HG03354 (cell line): ENCODE data around the gene ZFYVE9.
"Not testable (repeated sequence)": the region's sequence is repeated elsewhere in the genome, so short reads cannot be mapped to it uniquely, and the experiment has no call there.

Experiments
- ATAC-seq: cut with Tn5 transposase; IDR thresholded peaks from one replicate; pipeline ENCODE4 v1.9.1; 2021; ENCODE audit warnings: mild to moderate bottlenecking; ENCODE audit not compliant: unreplicated experiment, poor library complexity, severe bottlenecking

The ZFYVE9 gene

DNA sequence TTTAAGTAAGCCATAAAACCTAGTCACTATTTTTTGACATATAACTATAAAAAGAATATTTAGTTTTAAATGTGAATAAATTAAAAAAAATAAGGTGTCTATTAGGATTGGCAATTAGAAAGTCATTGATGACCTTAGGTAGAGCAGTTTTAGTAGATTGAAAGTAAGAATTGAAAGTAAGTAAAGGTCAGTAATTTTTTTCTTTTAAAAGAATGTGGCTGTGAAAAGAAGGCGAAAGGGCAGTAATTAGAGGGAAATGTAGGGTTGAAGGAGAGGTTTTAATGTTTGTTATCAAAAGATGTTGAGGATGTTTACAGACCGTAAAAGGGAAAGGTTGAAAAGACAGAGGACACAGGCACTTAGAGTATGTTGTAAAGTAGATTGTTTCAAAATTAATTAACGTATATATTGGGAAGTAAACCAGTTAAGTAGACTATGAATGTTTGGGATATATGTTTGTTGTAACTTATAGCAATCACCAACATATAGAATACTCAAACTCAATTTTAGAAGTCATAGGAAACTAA, 41.0 kb downstream of the ZFYVE9 start:
- ATAC-seq: no peak

DNA sequence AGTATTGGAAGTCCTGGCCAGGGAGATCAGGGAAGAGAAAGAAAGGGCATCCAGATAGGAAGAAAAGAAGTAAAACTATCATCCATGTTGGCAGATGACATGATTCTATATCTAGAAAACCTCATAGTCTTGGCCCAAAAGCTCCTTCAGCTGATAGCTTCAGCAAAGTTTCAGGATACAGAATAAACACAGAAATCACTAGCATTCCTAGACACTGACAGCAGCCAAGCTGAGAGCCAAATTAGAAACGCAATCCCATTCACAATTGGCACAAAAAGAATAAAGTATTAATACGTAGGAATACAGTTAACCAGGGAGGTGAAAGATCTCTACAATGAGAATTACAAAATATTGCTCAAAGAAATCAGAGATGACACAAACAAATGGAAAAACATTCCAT, 44.6 kb downstream of the ZFYVE9 start:
- no peak for ATAC-seq

DNA sequence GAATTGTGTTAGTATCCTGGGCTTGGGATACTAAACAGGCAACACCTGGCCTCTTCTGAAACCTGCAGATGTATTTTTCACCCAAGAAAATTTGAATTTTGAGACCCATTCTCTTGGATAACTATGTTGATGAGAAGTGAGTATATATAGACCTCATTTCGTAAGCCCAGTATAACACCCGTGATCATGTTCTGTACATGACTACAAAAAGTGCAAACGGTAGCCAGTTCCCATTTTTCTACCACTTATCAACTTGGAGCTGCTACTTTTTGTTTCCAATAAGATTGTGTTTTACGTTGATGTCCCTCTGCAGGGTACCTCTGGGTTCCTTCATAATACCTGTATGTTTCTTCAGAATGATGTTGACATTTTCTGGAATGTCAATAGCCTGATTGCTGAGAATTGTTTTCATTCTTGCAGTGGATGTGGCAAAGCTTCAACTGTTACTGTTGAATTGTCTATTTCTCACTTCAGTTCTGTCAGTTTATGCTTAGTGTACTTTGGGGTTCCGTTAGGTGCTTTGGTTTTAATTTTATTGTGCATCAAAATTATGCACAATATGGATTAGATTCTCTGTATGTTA, 48.1 kb downstream of the ZFYVE9 start:
- ATAC-seq: no peak

DNA sequence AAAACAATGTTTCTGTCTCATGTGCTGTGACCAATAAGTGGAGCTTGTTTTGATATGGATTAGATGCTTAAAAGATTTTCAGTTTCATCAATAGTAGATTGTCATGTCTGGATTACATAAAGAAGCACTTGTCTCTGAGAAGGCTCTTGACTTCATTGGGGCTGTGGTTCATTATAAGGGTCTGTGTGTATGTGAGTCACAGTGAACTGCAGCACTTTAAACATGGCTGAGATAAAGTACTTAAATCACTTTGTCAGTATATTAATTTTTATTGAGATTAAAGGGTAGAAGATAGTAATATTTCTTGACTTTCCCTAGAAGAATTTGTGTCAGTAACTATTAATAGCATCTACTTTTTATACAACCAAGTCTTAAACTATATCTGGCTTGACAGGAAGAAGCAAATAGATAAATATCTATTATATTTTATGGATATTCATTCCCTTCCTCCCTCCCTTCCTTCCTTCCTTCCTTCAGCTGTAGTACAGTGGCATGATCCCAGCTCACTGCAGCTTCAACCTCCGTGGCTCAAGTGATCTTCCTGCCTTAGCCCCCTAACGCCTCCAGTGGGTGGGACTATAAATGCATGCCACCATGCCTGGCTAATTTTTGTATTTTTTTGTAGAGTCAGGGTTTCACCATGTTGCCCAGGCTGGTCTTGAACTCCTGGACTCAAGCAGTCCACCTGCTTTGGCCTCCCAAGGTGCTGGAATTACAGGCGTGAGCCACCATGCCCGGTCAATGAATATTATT, 48.8 kb downstream of the ZFYVE9 start:
- ATAC-seq: no peak

DNA sequence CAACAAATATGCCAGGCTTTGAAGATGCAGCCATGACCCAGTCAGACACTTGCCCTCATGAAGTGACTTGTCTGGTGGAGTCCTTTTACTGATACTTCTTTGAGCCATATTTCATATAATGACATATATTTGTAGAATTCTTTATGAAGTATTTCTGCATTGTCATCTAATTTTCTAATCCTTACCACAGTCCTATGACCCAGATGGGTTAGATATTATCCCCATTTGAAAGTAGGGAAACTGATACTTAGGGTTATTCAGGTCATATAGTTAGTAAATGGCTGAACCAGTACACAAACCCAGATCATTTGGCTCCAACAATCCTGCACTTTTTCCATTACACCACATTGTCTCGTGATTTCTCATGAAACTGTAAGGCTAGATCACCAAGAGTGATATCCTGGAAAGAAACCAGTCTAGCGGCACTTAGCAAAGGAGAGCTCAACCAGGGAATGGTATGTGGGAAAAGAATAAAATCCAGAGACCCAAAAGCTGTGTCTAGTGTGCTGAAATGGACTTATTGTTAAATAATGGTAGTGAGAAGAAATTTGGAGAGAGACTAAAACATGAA, 49.6 kb downstream of the ZFYVE9 start:
- ATAC-seq: no peak

DNA sequence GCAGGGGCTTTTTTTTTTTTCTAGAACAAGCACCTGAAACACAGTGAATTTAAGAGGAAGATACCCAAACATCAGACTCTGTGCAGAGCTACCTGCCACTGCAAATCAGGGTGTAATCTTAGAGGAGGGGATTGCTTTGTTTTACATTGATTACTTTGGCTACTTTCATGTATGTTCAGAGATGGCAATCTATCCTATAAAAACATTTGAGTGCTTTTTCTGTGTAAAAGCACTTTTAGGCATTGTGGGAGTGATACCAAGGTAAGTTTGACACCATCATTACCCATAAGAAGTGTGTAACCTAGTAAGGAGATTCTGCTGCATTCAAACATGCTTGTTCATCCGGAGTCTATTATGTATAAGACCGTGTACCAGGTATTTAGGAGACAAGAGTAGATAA, 50.1 kb downstream of the ZFYVE9 start:
- ATAC-seq: no peak

DNA sequence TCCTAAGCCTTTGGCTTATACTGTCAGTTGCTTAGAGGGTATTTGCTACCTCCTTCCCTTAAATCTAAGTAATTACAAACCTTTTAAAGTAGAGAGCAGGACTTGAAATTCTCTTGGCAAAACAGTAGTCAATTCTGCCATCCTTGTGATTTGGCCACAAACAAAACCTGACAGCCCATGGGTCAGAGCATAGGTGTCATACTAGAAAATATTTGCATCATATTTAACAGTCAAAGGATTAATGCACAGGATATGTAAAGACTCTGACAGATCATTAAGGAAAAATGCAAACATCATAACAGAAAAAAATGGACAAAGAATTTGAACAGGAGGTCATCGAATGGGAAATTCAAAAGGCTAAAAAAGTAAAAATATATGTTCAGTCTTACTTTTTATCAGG, 50.5 kb downstream of the ZFYVE9 start:
- no peak for ATAC-seq

DNA sequence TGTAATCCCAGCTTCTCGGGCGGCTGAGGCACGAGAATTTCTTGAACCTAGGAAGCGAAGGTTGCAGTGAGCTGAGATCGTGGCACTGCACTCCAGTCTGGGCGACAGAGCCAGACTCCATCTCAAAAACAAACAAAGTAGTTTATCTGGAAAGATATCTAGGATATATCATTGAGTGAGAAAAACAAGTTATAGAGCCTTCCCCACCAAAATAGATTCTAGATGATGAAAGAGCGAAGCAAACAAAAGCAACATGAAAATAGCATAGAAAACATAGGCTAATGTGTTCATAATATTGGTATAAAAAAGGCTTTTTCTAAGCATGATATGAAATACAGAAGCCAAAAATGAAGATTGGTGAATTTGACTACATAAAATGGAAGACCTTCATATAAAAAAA, 52.1 kb downstream of the ZFYVE9 start:
- ATAC-seq: no peak

DNA sequence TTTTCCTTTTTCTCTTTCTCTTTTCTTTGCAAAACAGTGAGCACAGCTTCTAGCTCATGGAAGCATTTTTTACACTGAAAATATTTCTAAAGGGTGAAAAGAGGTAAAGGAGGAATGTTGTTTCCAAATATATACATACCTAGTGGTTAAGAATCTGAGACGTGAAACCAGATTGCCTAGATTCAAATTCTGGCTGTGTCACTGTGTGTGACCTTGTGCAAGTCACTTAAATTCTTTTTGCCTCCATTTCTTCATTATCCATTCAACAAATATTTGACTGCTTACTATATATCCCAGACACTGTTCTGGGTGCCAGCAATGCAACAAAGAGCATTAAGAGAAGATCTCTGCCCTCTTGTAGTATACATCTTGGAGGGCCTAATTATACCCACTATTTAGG, 53.3 kb downstream of the ZFYVE9 start:
- ATAC-seq: no peak

DNA sequence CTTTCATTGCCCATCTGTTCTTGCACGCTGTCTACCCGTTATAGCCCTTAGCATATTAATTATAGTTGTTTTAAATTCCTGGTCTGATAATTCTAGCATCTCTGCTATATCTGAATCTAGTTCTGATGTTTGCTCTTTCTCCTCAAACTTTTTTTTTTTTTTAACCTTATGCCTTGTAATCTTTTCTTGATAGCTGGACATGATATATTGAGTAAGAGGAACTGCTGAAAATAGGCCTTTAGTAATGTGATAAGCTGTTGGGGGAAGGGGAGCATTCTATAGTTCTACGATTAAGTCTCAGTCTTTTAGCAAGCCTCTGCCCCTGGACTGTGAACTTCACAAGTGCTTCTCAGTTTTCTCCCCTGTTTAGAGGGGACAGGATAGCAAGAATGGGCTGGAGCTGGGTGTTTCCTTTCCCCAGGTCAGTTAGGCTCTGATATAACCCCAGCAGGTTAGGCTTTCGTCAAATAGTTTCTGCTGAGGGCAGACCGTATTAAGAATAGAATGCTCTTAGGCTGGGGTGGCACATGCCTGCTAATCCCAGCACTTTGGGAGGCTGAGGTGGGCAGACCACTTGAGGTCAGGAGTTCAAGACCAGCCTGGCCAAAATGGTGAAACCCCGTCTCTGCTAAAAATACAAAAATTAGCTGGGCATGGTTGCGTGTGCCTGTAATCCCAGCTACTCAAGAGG, 62.2 kb downstream of the ZFYVE9 start:
- ATAC-seq: no peak

DNA sequence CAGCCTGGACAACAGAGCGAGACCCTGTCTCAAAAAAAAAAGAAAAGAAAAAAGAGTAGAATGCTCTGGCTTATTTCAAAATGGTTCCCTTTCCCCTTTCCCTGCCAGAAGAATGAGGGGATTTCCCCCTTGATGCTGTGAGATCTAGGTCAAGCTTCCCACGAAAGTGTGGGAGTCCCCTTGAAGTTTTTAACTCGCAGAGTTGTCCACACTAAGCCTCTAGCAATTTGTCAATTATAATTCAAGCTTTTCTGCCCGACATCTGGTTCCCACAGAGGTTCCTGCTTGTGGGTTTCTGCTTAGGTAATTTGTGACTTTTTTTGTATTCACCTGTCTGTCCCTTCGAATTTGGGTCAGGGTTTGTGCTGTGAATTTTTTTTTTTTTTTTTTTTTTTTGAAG, 62.8 kb downstream of the ZFYVE9 start:
- ATAC-seq: no peak

DNA sequence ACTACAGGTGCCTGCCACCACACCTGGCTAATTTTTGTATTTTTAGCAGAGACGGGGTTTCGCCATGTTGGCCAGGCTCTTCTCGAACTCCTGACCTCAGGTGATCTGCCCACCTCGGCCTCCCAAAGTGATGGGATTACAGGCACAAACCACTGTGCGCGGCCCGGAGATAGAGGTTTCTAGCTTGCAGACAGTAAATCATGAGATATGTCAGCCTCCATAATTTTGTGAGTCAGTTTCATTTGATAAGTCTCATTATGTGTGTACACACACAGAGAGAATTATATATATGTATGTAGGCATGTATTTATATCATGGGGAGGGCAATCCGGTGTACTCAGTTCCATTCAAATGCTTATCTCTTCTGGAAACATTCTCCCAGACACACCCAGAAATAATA, 64.8 kb downstream of the ZFYVE9 start:
- ATAC-seq: not testable (repeated sequence)

DNA sequence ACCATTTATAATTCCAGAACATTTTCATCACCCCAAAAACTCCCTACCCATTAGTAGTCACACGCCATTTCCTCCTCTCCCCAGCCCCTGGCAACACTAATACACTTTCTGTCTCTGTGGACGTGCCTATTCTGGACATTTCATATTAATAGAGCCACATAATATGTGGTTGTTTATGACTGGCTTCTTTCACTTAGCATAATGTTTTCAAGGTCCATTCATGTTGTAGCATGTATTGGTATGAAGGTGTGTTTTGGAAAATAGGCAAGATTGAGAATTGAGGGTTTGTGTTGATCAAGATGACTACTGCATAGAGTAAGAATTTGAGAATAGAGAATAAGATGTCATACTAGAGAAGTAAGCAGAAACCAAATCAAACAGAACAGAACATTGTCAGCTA, 67.5 kb downstream of the ZFYVE9 start:
- no peak for ATAC-seq

DNA sequence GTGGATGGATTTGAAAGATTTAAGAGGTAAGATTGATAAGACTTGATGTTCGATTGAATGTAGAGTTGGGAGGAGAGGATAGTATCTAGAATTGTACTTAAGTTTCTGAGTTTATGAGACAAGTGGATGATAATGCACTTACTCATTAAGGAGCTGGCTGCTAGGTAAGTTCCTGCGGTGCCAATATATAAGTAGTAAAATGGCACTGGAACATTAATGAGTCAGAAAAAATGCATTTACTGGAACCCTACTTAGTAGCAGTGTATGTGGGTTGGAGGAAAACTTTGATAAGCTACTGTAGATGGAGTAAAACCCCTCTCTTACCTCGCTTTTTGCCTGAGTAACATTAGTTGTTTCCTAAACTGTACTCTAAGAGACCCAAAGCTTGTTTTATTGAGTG, 68.2 kb downstream of the ZFYVE9 start:
- no peak for ATAC-seq

DNA sequence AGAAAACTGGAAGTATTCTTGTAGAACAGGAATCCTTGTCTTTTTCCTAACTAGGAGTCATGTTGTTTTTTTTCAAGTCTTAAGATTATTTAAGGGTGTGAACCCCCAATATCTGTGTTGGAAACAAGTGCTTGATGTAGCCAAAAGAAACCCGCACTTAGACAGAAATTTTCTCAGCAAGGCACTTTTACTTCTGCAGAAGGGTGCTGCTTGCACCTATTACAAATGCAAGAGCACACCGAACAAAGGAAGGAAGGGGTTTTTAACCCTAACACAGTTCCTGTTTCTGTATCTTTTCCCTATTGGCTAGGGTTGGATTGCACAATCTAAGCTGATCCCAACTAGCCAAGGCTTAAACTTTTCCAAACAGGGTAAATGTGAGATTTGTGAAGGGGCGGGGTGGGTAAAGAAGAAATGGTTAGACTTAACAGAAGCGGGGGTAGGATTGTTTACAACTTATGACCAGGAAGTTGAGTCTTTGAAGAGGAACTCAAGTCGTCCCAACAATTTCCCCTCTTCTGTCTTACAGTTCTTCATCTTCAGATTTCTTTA, 75.1 kb downstream of the ZFYVE9 start:
- no peak for ATAC-seq

DNA sequence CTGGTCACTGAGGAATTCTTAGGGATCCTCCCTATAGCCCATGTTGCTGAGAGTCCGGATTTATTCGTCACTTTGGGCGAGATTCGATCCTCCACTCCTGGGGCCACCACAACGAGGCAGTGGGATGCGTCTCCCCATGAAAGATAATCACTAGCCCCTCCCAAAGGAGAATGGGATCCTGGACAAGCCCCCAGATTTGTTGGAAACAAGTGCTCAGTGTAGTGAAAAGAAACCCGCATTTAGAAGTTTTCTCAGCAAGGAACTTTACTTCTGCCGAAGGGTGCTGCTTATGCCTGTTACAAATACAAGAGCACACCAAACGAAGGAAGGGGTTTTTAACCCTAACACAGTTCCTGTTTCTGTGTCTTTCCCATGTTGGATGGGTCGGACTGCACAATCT, 83.3 kb downstream of the ZFYVE9 start:
- ATAC-seq: no peak

DNA sequence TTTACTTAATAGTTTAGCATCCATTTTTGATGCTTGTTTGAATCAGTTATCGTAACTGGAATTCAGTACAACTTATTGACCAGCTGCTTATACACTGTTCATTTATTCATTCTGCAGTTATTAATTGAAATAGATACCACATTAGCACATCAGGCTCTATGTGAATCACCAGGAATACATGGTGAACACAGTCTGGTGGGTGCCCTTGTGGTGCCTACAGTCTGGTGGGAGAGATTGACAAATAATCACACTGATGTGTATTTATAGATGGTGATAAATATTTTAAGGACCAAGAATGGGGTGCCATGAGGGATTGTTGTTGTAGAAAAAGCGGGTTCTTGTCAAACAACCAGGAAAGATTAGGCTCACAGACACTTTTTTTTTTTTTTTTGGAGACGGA, 87.6 kb downstream of the ZFYVE9 start:
- no peak for ATAC-seq

DNA sequence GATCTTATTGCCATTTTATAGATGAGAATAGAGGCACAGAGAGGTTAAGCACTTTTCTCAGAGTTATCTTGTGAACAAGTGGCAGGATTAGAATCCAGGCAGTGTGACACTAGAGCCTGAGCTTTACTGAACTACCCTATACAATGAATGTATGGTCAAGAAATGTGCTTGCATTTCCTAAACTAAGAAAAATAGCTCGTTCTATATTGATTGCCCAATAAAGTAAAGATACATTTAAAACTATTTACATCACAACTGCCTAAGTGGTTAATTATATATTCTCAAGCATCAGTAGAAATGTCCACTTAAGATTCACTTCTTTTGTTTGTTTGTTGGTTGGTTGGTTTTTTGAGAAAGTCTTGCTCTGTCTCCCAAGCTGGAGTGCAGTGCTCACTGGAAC, 91.6 kb downstream of the ZFYVE9 start:
- ATAC-seq: no peak

DNA sequence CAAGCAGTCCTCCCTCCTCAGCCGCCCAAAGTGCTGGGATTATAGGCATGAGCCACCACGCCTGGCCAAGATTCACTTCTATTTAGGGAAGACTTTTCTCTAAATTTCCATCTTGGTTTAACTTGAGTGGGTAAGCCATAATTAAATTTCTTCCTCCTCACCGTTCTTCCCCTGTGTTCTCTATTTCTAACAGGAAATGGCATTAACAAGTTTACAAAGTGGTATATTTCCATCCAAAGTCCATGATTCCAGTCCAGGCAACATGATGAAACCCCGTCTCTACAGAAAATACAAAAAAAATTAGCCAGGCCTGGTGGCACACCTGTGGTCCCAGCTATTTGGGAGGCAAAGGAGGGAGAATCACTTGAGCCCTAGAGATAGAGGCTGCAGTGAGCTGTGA, 92.1 kb downstream of the ZFYVE9 start:
- ATAC-seq: no peak

DNA sequence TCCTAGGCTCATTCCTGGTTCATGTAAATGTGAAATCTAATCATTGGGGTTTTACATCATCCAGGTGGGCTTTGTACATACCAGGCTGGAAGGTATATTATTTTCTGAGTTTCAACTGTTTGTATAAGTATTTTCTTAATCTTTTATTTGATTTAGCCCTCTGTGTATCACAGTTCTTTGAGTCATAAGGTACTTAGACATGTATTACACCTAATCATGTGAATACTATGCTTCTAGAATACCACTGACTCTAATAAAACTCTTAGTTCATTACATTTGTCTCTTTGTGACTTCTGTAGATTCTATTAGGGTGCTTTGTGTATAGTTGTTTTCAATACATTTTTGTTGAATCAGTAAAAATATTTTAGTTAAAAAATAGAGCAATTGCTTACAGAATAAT, 92.8 kb downstream of the ZFYVE9 start:
- ATAC-seq: no peak
